ENCODE measurements around the gene MACROD2. TPM values are rescaled to one million over a fixed set of nuclear protein-coding genes. Genes with fewer than 3 reads are reported as not detected.
"Not testable (repeated sequence)": the region's sequence is repeated elsewhere in the genome, so short reads cannot be mapped to it uniquely, and the experiment has no call there.

MACROD2 gene
- total and polyA plus RNA-seq, 9 donors = 2.0 to 4.9 (median 3.1) TPM

DNA sequence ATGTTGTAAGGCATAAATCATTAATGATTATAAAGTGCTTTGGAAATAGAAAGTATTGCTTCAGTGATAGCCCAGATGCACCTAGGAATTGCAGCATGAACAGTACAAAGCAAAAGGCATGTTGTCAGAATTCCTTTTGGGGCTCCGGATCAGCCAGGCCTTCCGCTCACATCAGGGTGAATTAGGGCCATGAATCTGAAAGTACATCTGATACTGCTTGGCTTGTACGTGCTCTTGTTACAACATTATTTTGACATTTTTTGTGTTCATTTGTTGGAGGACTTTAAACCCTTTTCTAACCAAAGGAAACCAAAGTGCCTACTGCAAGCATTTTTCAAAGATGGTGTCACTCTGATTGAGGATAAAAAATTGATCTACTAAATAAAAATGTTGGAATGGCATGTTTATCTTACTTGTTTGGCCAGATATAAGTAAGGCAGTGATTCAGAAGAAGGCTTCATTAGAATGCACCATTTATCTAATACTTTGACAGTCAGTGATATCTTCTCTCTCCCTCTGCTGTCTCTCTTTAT lies 1347.7 kb downstream of the MACROD2 start:
- Histone ChIP-seq H3K4me1 (ENCODE audit: control insufficient read depth, insufficient read depth, low read length) (no peaks in the 10 kb centered on the region), H3K9me3 (replicated peaks; ENCODE audit: control insufficient read depth, low read depth, low read length) (no peaks in the 10 kb centered on the region), H3K36me3 (ENCODE audit: control insufficient read depth, insufficient read depth, low read length) (no peaks in the 10 kb centered on the region), H3K27ac (ENCODE audit: low read length) (no peak overlapping the region), H3K27me3 (ENCODE audit: control insufficient read depth, insufficient read depth, low read length) (no peaks in the 10 kb centered on the region), H3K4me3 (ENCODE audit: low read length) (no peak overlapping the region)
- DNase-seq = peak; percentile 17
- 70% methylated on average over 2 of the region's 3 CpGs for WGBS (ENCODE audit: insufficient coverage)

GRCh38 chr20:15345287-15345686 lies 1350.0 kb downstream of the MACROD2 start:
- H3K4me1 ChIP-seq (ENCODE audit: control insufficient read depth, insufficient read depth, low read length) = no peaks in the 10 kb centered on the region
- WGBS (ENCODE audit: insufficient coverage) = no CpG with 5 or more reads among the region's 2 CpGs
- no peaks in the 10 kb centered on the region for H3K27me3 ChIP-seq (ENCODE audit: control insufficient read depth, insufficient read depth, low read length)
- no peaks in the 10 kb centered on the region for H3K9me3 ChIP-seq (replicated peaks; ENCODE audit: control insufficient read depth, low read depth, low read length)
- no peak overlapping the region for H3K27ac ChIP-seq (ENCODE audit: low read length)
- H3K36me3 ChIP-seq (ENCODE audit: control insufficient read depth, insufficient read depth, low read length) = no peaks in the 10 kb centered on the region
- no peak overlapping the region for H3K4me3 ChIP-seq (ENCODE audit: low read length)
- no peak for DNase-seq

DNA sequence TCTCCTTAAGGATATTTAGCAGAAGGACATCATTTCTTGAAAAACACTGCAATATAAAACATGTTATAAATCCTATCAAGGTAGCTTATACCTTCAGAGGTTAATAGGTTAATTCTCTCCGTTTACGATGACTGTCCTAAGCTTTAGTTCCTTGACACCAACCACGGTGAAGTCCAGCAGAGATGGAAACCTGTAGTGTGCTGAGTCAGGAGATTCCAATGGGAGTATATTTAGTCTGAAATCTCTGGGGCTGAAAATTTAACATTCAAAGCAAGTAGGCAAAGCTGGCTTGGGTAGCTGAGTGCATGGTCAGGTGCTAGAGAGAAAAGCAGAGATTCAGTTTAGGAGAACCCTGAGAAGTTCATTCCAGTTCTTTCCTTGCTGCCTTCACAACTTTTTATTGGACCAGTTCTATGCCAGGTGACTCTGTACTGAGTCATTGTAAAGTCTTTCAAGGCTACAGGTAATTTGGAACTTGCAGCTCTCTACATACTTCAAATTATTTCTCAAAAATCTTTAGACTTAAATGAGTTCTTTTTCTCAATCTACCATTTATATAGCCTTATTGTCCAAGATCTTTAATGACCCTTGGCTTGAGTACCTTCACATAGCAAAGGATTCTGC lies 1351.5 kb downstream of the MACROD2 start:
- Histone ChIP-seq H3K9me3 (replicated peaks; ENCODE audit: control insufficient read depth, low read depth, low read length) (no peaks in the 10 kb centered on the region), H3K4me1 (ENCODE audit: control insufficient read depth, insufficient read depth, low read length) (no peaks in the 10 kb centered on the region), H3K4me3 (ENCODE audit: low read length) (no peak overlapping the region), H3K36me3 (ENCODE audit: control insufficient read depth, insufficient read depth, low read length) (no peaks in the 10 kb centered on the region), H3K27ac (ENCODE audit: low read length) (no peak overlapping the region), H3K27me3 (ENCODE audit: control insufficient read depth, insufficient read depth, low read length) (no peaks in the 10 kb centered on the region)
- WGBS (ENCODE audit: insufficient coverage) = 67% methylated on average over 3 of the region's 3 CpGs
- no peak for DNase-seq

DNA sequence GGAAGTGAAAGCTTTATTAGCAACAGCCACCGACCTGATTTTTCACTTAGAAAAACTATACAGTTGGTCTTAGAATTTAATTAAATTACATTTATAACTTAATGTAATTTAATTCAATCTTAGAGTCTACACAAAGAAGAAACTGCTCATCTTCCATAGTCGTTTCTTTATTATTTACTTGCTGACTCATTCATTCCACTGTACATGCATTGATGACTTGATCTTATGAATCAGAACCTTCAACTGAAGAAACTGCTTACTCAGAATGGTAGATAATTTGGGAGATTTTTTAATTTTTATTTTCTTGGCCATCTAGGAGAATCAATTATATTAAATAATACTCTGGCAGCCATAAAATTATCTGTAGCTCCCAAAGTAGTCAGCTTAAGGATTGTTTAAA lies 1363.7 kb downstream of the MACROD2 start:
- WGBS (ENCODE audit: insufficient coverage) = no CpG with 5 or more reads among the region's 2 CpGs

GRCh38 chr20:15362849-15363248 lies 1367.5 kb downstream of the MACROD2 start:
- Histone ChIP-seq H3K9me3 (replicated peaks; ENCODE audit: control insufficient read depth, low read depth, low read length) (no peaks in the 10 kb centered on the region), H3K4me3 (ENCODE audit: low read length) (no peak overlapping the region), H3K27ac (ENCODE audit: low read length) (no peak overlapping the region), H3K4me1 (ENCODE audit: control insufficient read depth, insufficient read depth, low read length) (no peaks in the 10 kb centered on the region), H3K36me3 (ENCODE audit: control insufficient read depth, insufficient read depth, low read length) (no peaks in the 10 kb centered on the region), H3K27me3 (ENCODE audit: control insufficient read depth, insufficient read depth, low read length) (no peaks in the 10 kb centered on the region)
- no peak for DNase-seq
- no CpG with 5 or more reads among the region's 1 CpG for WGBS (ENCODE audit: insufficient coverage)

More for the DNA sequence above, 1363.7 kb downstream of the MACROD2 start:
- DNase-seq = no peak
- H3K9me3 ChIP-seq (replicated peaks; ENCODE audit: control insufficient read depth, low read depth, low read length) = no peaks in the 10 kb centered on the region
- H3K27me3 ChIP-seq (ENCODE audit: control insufficient read depth, insufficient read depth, low read length) = no peaks in the 10 kb centered on the region
- H3K27ac ChIP-seq (ENCODE audit: low read length) = no peak overlapping the region
- H3K4me1 ChIP-seq (ENCODE audit: control insufficient read depth, insufficient read depth, low read length) = no peaks in the 10 kb centered on the region
- H3K36me3 ChIP-seq (ENCODE audit: control insufficient read depth, insufficient read depth, low read length) = no peaks in the 10 kb centered on the region
- no peak overlapping the region for H3K4me3 ChIP-seq (ENCODE audit: low read length)

GRCh38 chr20:15364781-15365180 lies 1369.5 kb downstream of the MACROD2 start:
- Histone ChIP-seq H3K9me3 (replicated peaks; ENCODE audit: control insufficient read depth, low read depth, low read length) (no peaks in the 10 kb centered on the region), H3K27ac (ENCODE audit: low read length) (no peak overlapping the region), H3K36me3 (ENCODE audit: control insufficient read depth, insufficient read depth, low read length) (no peaks in the 10 kb centered on the region), H3K27me3 (ENCODE audit: control insufficient read depth, insufficient read depth, low read length) (no peaks in the 10 kb centered on the region), H3K4me3 (ENCODE audit: low read length) (no peak overlapping the region), H3K4me1 (ENCODE audit: control insufficient read depth, insufficient read depth, low read length) (no peaks in the 10 kb centered on the region)
- DNase-seq = peak; percentile 37
- no CpG with 5 or more reads among the region's 2 CpGs for WGBS (ENCODE audit: insufficient coverage)

GRCh38 chr20:15370370-15370769 lies 1375.1 kb downstream of the MACROD2 start:
- H3K36me3 ChIP-seq (ENCODE audit: control insufficient read depth, insufficient read depth, low read length) = no peaks in the 10 kb centered on the region
- H3K27me3 ChIP-seq (ENCODE audit: control insufficient read depth, insufficient read depth, low read length) = no peaks in the 10 kb centered on the region
- no peaks in the 10 kb centered on the region for H3K9me3 ChIP-seq (replicated peaks; ENCODE audit: control insufficient read depth, low read depth, low read length)
- H3K4me3 ChIP-seq (ENCODE audit: low read length) = no peak overlapping the region
- H3K4me1 ChIP-seq (ENCODE audit: control insufficient read depth, insufficient read depth, low read length) = no peaks in the 10 kb centered on the region
- no peak for DNase-seq
- no peak overlapping the region for H3K27ac ChIP-seq (ENCODE audit: low read length)
- no CpG with 5 or more reads among the region's 1 CpG for WGBS (ENCODE audit: insufficient coverage)

- DNase-seq = no peak
- Histone ChIP-seq H3K27ac (ENCODE audit: low read length) (no peak overlapping the region), H3K9me3 (replicated peaks; ENCODE audit: control insufficient read depth, low read depth, low read length) (no peaks in the 10 kb centered on the region), H3K4me3 (ENCODE audit: low read length) (no peak overlapping the region), H3K36me3 (ENCODE audit: control insufficient read depth, insufficient read depth, low read length) (no peaks in the 10 kb centered on the region), H3K4me1 (ENCODE audit: control insufficient read depth, insufficient read depth, low read length) (no peaks in the 10 kb centered on the region), H3K27me3 (ENCODE audit: control insufficient read depth, insufficient read depth, low read length) (no peaks in the 10 kb centered on the region)
- 83% methylated on average over 1 of the region's 4 CpGs for WGBS (ENCODE audit: insufficient coverage)
Observed at GRCh38 chr20:15374682-15375081, 1379.4 kb downstream of the MACROD2 start.

- Histone ChIP-seq H3K36me3 (ENCODE audit: control insufficient read depth, insufficient read depth, low read length) (no peaks in the 10 kb centered on the region), H3K4me1 (ENCODE audit: control insufficient read depth, insufficient read depth, low read length) (no peaks in the 10 kb centered on the region), H3K27me3 (ENCODE audit: control insufficient read depth, insufficient read depth, low read length) (no peaks in the 10 kb centered on the region), H3K27ac (ENCODE audit: low read length) (no peak overlapping the region), H3K9me3 (replicated peaks; ENCODE audit: control insufficient read depth, low read depth, low read length) (no peaks in the 10 kb centered on the region), H3K4me3 (ENCODE audit: low read length) (no peak overlapping the region)
- no CpG with 5 or more reads among the region's 3 CpGs for WGBS (ENCODE audit: insufficient coverage)
- no peak for DNase-seq
Observed at GRCh38 chr20:15375836-15376235, 1380.5 kb downstream of the MACROD2 start.

GRCh38 chr20:15377603-15378002 lies 1382.3 kb downstream of the MACROD2 start:
- H3K27ac ChIP-seq (ENCODE audit: low read length); DNase-seq; H3K27me3 ChIP-seq (ENCODE audit: control insufficient read depth, insufficient read depth, low read length); H3K36me3 ChIP-seq (ENCODE audit: control insufficient read depth, insufficient read depth, low read length); H3K4me1 ChIP-seq (ENCODE audit: control insufficient read depth, insufficient read depth, low read length); H3K9me3 ChIP-seq (replicated peaks; ENCODE audit: control insufficient read depth, low read depth, low read length); H3K4me3 ChIP-seq (ENCODE audit: low read length): not testable (repeated sequence)
- WGBS (ENCODE audit: insufficient coverage) = no CpG with 5 or more reads among the region's 5 CpGs

GRCh38 chr20:15378151-15378550 lies 1382.8 kb downstream of the MACROD2 start:
- Histone ChIP-seq H3K9me3 (replicated peaks; ENCODE audit: control insufficient read depth, low read depth, low read length) (no peaks in the 10 kb centered on the region), H3K36me3 (ENCODE audit: control insufficient read depth, insufficient read depth, low read length) (no peaks in the 10 kb centered on the region), H3K4me3 (ENCODE audit: low read length) (no peak overlapping the region), H3K27me3 (ENCODE audit: control insufficient read depth, insufficient read depth, low read length) (no peaks in the 10 kb centered on the region), H3K4me1 (ENCODE audit: control insufficient read depth, insufficient read depth, low read length) (no peaks in the 10 kb centered on the region), H3K27ac (ENCODE audit: low read length) (no peak overlapping the region)
- no peak for DNase-seq
- whole genome bisulfite sequencing (ENCODE audit: insufficient coverage) = no CpG with 5 or more reads among the region's 2 CpGs
